Body of pancreas (tissue), 4 donors: Measurements from ENCODE around the gene PPP6R2. TPM values are rescaled to one million over a fixed set of nuclear protein-coding genes. Genes with fewer than 3 reads are reported as not detected.

ENCODE experiments used
- ATAC-seq: fragments of 150-250 bp; one replicate; pipeline ENCODE4 v1.9.1; 2016
- DNase-seq, 4 donors: peaks; one replicate each; pipeline ENCODE4 v3.0.0-alpha.2; 2019
- H3K27ac ChIP-seq, 4 donors: fragments of 200-600 bp; sonication (generic); 1 replicate in 3 of 4; 2 replicates in 1 of 4; pipeline versions ENCODE4 v1.5.1 to v1.6.1; 2016 to 2019; ENCODE audit warnings: mild to moderate bottlenecking in 1 of 4, mixed read lengths in 1 of 4, moderate library complexity in 1 of 4
- H3K27me3 ChIP-seq, 2 donors: fragments of 200-600 bp; sonication (generic); one replicate each; pipeline ENCODE4 v1.6.0; 2016; ENCODE audit warnings: mild to moderate bottlenecking in 1 of 2
- H3K36me3 ChIP-seq, 2 donors: fragments of 200-600 bp; sonication (generic); replicated peaks in 1 of 2; 2 replicates each; pipeline ENCODE4 v1.5.1; 2016; ENCODE audit warnings: low read depth in 2 of 2; ENCODE audit not compliant: insufficient read depth in 1 of 2
- H3K4me1 ChIP-seq: fragments of 200-600 bp; sonication (generic); one replicate; pipeline ENCODE4 v1.6.0; 2016
- H3K4me3 ChIP-seq, 2 donors: fragments of 200-600 bp; sonication (generic); 1 replicate in 1 of 2; 2 replicates in 1 of 2; pipeline ENCODE4 v1.5.1; 2016 to 2019
- H3K9me3 ChIP-seq, 3 donors: fragments of 200-600 bp; sonication (generic); 1 replicate in 2 of 3; 2 replicates in 1 of 3; pipeline ENCODE4 v1.5.1; 2016
- CTCF ChIP-seq, 7 experiments: fragments of 450-650 bp in 4 of 7; fragments of 200-600 bp in 3 of 7; sonication (generic) in 3 of 7; IDR thresholded peaks; one replicate each; pipeline ENCODE4 v1.5.1; 2016 to 2019; ENCODE audit warnings: antibody characterized with exemption in 7 of 7
- POLR2A ChIP-seq, 3 donors: fragments of 450-650 bp; IDR thresholded peaks; one replicate each; pipeline ENCODE4 v1.6.1; 2016; ENCODE audit warnings: antibody characterized with exemption in 3 of 3, mild to moderate bottlenecking in 2 of 3
- WGBS, 2 donors: methylation state at CpG; one replicate each; pipeline ENCODE4 v1.1.5; 2017; 5-methylcytosine and 5-hydroxymethylcytosine counted together
- intact Hi-C: fragments of 100-400 bp; cut with DNase I; formaldehyde crosslinking; loops from one replicate; pipeline ENCODE4 v1.15.1; 2023
- total RNA-seq, 2 donors: library from RNA; depleted of rRNA; stranded (reverse); fragments of >200 nt; gene quantifications; one replicate each; pipeline ENCODE4 v1.1.0, GENCODE V29; 2016

PPP6R2 gene
- total RNA-seq, 2 donors from 2014 or later = 48.8 to 53.4 TPM

GRCh38 chr22:50465066-50465930 is 122.2 kb downstream of the PPP6R2 start:
- Histone ChIP-seq H3K27ac (no peak overlapping the region), H3K4me1 (peaks cover 14% of the 10 kb centered on the region), H3K27me3 (no peaks in the 10 kb centered on the region), H3K36me3 (peaks cover 49 to 58% of the 10 kb centered on the region in 2 donors), H3K9me3 (no peaks in the 10 kb centered on the region), H3K4me3 (no peak overlapping the region)
- WGBS, 2 donors = 92 to 96% methylated on average over 19 to 29 of the region's 30 CpGs
- intact Hi-C loops = loop anchor here (5.0 kb wide), 1 partner anchor 37 kb away; no protein-coding TSS in a partner anchor
- DNase-seq (no peak), ATAC-seq (no peak)
- TF ChIP-seq CTCF (IDR thresholded peaks at IDR 0.05) (no peak), POLR2A (IDR thresholded peaks at IDR 0.05) (no peak)

GRCh38 chr22:50467341-50467740 is 124.2 kb downstream of the PPP6R2 start:
- H3K27ac ChIP-seq = no peak overlapping the region
- TF ChIP-seq POLR2A (IDR thresholded peaks at IDR 0.05) = no peak
- no peak for TF ChIP-seq CTCF (IDR thresholded peaks at IDR 0.05)
- H3K9me3 ChIP-seq = no peaks in the 10 kb centered on the region
- ATAC-seq (no peak), DNase-seq (no peak)
- no peak overlapping the region for H3K4me3 ChIP-seq
- H3K36me3 ChIP-seq = peaks cover 33 to 40% of the 10 kb centered on the region in 2 donors
- H3K27me3 ChIP-seq = no peaks in the 10 kb centered on the region
- peaks cover 34% of the 10 kb centered on the region for H3K4me1 ChIP-seq
- WGBS, 2 donors = 83% methylated on average over 23 of the region's 24 CpGs; no CpG with 5 or more reads in 1 of the 2 donors
- intact Hi-C loops = loop anchor here (5.0 kb wide), 1 partner anchor 35 kb away; no protein-coding TSS in a partner anchor

- TF ChIP-seq POLR2A (IDR thresholded peaks at IDR 0.05) (no peak), CTCF (IDR thresholded peaks at IDR 0.05) (no peak)
- no peak overlapping the region for H3K4me3 ChIP-seq
- ATAC-seq (no peak), DNase-seq (no peak)
- H3K4me1 ChIP-seq = peaks cover 40% of the 10 kb centered on the region
- intact Hi-C loops = loop anchor here (5.0 kb wide), 1 partner anchor 34 kb away; no protein-coding TSS in a partner anchor
- H3K9me3 ChIP-seq = no peaks in the 10 kb centered on the region
- H3K27me3 ChIP-seq = no peaks in the 10 kb centered on the region
- peaks cover 28 to 35% of the 10 kb centered on the region in 2 donors for H3K36me3 ChIP-seq
- no peak overlapping the region for H3K27ac ChIP-seq
- WGBS, 2 donors = 86% methylated on average over 22 of the region's 22 CpGs; no CpG with 5 or more reads in 1 of the 2 donors
These were observed 124.8 kb downstream of the PPP6R2 start for GRCh38 chr22:50467773-50468440.

GRCh38 chr22:50468626-50469025 is 125.5 kb downstream of the PPP6R2 start:
- Histone ChIP-seq H3K27ac (no peak overlapping the region), H3K27me3 (no peaks in the 10 kb centered on the region), H3K4me3 (no peak overlapping the region), H3K4me1 (peaks cover 47% of the 10 kb centered on the region), H3K36me3 (peaks cover 21 to 29% of the 10 kb centered on the region in 2 donors), H3K9me3 (no peaks in the 10 kb centered on the region)
- ATAC-seq = no peak
- intact Hi-C loops = loop anchor here (5.0 kb wide), 1 partner anchor 34 kb away; no protein-coding TSS in a partner anchor
- 80 to 100% methylated on average over 2 to 8 of the region's 8 CpGs for WGBS, 2 donors
- TF ChIP-seq POLR2A (IDR thresholded peaks at IDR 0.05) = no peak
- TF ChIP-seq CTCF (IDR thresholded peaks at IDR 0.05) = no peak
- DNase-seq = no peak
